Liver (tissue), 3 donors: ENCODE data around the gene CEMIP.

Experiments
- CTCF ChIP-seq: fragments of 150-350 bp; IDR thresholded peaks from 2 replicates; pipeline ENCODE4 v1.5.1; 2017; ENCODE audit warnings: improper control_type of control experiment, low read depth, low read length; ENCODE audit not compliant: missing input control
- EGR1 ChIP-seq, 2 donors: IDR thresholded peaks; 2 replicates each; pipeline ENCODE4 v1.6.1; 2016 to 2018; ENCODE audit warnings: antibody characterized with exemption in 2 of 2, low read depth in 2 of 2
- FOXA1 ChIP-seq: IDR thresholded peaks from 2 replicates; pipeline ENCODE4 v1.6.1; 2016; ENCODE audit warnings: antibody characterized with exemption
- GABPA ChIP-seq, 2 donors: IDR thresholded peaks in 1 of 2; conservative IDR thresholded peaks in 1 of 2; 2 replicates each; pipeline ENCODE4 v1.6.1; 2016; ENCODE audit warnings: antibody characterized with exemption in 2 of 2, mild to moderate bottlenecking in 1 of 2, moderate library complexity in 1 of 2
- HNF4G ChIP-seq: IDR thresholded peaks from 2 replicates; pipeline ENCODE4 v1.6.1; 2016; ENCODE audit warnings: antibody characterized with exemption
- RAD21 ChIP-seq, 2 donors: IDR thresholded peaks; 2 replicates each; pipeline ENCODE4 v1.6.1; 2016; ENCODE audit warnings: antibody characterized with exemption in 2 of 2, mild to moderate bottlenecking in 2 of 2
- SP1 ChIP-seq: IDR thresholded peaks from 2 replicates; pipeline ENCODE4 v1.6.1; 2018; ENCODE audit warnings: antibody characterized with exemption, mild to moderate bottlenecking
- TAF1 ChIP-seq: conservative IDR thresholded peaks from 2 replicates; pipeline ENCODE4 v1.6.1; 2016; ENCODE audit warnings: antibody characterized with exemption, mild to moderate bottlenecking
- YY1 ChIP-seq: IDR thresholded peaks from 2 replicates; pipeline ENCODE4 v1.6.1; 2016; ENCODE audit warnings: antibody characterized with exemption, mild to moderate bottlenecking
- ZBTB33 ChIP-seq: IDR thresholded peaks from 2 replicates; pipeline ENCODE4 v1.6.1; 2016; ENCODE audit warnings: antibody characterized with exemption
- donor health status: healthy.
- donor health status: healthy.

GRCh38 chr15:80898040-80898439 is 118.9 kb downstream of the CEMIP start:
- TF ChIP-seq CTCF: no peak
- no peak for TF ChIP-seq YY1
- TF ChIP-seq FOXA1: no peak
- no peak for TF ChIP-seq TAF1
- no peak for TF ChIP-seq EGR1 (IDR thresholded peaks at IDR 0.05; ENCODE audit: low read depth in 2 of 2)
- no peak for TF ChIP-seq RAD21 (IDR thresholded peaks at IDR 0.05)
- TF ChIP-seq ZBTB33: no peak
- no peak for TF ChIP-seq SP1
- no peak for TF ChIP-seq GABPA (IDR thresholded peaks at IDR 0.05 in 1 of 2, conservative IDR thresholded peaks at IDR 0.05 in 1 of 2)
- TF ChIP-seq HNF4G: no peak
